ENCODE results near the gene ZFYVE21.
"Not testable (repeated sequence)": the region's sequence is repeated elsewhere in the genome, so short reads cannot be mapped to it uniquely, and the experiment has no call there.

The ZFYVE21 gene

DNA sequence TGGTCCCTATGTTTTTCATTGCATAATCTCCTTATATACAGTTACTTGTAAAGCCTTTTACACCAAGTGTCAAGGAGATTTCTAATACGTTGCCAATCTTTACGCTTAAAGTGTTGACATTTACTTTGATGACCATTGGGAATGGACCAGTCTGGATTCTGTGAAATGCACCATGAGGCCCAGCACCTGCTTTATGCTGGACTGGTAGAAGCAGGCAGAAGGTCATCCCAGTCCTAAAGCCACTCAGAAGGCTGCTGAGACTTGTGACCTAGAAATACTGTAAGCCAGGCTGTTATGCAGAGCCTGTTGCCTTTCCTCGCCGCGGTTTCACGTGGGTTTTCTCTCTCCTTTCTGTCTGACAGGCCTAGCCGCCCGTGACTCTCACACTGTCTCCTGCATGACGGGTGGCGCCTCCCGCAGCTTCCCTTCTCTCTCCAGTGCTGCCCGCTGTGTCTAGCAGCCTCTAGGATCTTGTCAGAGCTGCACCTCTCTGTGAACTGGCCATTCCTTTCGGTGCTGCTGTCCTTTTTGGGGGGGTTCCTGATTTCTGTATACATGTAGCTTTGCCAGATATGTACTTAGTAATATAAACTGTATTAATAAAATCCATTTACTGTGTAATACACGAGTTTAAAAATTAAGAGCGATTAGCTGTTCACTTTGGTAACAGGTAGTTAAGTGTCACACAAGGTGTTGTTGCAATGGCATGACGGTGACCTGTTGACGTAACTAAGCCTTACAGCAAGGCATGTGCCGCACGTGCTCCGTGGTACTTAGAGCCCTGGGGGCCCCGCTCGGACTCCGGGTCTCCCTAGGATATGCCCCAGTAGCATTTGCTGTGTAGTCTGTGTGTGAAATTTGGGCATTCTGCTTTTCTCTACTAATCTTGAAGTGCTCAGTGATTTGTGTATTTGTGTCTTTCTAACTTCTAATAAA lies 30.1 kb upstream of the ZFYVE21 start:
- TF ChIP-seq, protein P1, sequence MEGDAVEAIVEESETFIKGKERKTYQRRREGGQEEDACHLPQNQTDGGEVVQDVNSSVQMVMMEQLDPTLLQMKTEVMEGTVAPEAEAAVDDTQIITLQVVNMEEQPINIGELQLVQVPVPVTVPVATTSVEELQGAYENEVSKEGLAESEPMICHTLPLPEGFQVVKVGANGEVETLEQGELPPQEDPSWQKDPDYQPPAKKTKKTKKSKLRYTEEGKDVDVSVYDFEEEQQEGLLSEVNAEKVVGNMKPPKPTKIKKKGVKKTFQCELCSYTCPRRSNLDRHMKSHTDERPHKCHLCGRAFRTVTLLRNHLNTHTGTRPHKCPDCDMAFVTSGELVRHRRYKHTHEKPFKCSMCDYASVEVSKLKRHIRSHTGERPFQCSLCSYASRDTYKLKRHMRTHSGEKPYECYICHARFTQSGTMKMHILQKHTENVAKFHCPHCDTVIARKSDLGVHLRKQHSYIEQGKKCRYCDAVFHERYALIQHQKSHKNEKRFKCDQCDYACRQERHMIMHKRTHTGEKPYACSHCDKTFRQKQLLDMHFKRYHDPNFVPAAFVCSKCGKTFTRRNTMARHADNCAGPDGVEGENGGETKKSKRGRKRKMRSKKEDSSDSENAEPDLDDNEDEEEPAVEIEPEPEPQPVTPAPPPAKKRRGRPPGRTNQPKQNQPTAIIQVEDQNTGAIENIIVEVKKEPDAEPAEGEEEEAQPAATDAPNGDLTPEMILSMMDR (IDR thresholded peaks at IDR 0.05; ENCODE audit: borderline replicate concordance, insufficient read depth, low read depth, low read length) = no peak
- H3K4me3 ChIP-seq (ENCODE audit: low read depth, low read length) = no peak overlapping the region

DNA sequence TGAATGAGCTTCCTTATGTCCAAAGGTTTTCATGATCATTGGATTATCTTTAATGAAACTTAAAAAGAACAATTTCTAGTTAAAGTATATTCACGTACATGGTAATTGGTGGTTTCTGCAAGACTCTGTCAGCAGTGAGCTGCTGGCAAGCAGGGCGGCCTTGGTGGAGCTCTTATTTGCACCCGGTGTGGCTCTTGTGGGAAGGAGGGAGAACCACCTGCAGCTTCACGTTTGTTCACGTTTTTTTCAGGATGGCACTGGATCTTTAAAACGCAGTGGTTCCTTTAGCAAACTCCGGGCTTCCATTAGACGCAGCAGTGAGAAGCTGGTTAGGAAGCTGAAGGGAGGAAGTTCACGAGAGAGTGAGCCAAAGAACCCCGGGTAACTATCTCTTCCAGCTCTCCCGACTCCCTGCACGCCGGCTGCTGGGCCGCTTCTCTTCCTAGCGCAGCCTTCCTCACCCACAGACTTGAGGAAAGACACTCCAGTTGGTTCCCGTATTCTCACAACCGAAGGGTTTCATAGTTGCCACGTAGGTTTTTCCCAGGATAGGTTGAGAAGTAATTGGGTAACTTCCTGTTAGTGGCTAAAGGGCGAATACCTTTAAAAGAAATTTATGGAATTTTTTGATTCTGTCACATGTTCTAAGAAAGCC lies 28.7 kb upstream of the ZFYVE21 start:
- H3K4me3 ChIP-seq (ENCODE audit: low read depth, low read length) = no peak overlapping the region
- TF ChIP-seq, protein P1 (IDR thresholded peaks at IDR 0.05; ENCODE audit: borderline replicate concordance, insufficient read depth, low read depth, low read length) = no peak

DNA sequence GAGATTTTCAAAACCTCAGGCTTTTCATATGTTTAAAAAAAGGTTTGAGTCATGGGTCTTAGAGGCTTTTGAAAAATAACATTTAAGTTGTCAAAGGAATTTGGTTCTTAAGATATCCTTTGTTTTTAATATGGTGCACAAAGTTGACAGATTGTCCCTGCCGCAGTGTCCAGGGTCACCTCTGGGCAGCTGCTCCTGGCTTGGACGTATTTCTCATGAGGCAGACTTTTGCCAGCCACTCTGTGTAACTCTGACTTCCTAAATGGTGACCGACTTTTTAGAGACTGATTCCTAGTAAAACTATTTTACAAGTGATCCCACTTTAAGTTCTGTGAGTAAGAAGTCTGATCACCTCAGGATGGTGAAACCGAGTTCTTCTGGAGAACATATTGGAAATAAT lies 27.9 kb upstream of the ZFYVE21 start:
- TF ChIP-seq, protein P1 (IDR thresholded peaks at IDR 0.05; ENCODE audit: borderline replicate concordance, insufficient read depth, low read depth, low read length) = no peak
- H3K4me3 ChIP-seq (ENCODE audit: low read depth, low read length) = no peak overlapping the region

DNA sequence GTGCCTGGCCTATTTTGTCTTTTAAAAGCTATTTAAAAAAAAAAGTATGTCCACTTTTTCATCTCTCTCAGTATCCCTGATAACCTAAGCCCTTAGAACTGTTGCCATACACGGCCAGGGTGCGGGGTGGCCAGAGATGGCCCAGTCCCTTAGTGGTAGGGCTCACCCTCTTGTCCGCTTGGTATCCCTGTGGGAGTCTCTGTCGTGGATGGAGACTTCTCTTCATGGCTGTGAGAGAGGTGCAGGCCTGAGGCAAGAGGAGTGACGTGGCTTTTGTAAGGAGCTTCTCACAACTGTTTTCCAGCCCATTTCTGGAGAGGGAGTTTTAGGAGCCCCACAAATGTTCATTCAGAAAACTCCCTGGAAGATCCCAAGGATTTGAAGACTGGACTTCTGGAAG lies 27.2 kb upstream of the ZFYVE21 start:
- H3K4me3 ChIP-seq (ENCODE audit: low read depth, low read length) = no peak overlapping the region
- TF ChIP-seq, protein P1 (IDR thresholded peaks at IDR 0.05; ENCODE audit: borderline replicate concordance, insufficient read depth, low read depth, low read length) = no peak

DNA sequence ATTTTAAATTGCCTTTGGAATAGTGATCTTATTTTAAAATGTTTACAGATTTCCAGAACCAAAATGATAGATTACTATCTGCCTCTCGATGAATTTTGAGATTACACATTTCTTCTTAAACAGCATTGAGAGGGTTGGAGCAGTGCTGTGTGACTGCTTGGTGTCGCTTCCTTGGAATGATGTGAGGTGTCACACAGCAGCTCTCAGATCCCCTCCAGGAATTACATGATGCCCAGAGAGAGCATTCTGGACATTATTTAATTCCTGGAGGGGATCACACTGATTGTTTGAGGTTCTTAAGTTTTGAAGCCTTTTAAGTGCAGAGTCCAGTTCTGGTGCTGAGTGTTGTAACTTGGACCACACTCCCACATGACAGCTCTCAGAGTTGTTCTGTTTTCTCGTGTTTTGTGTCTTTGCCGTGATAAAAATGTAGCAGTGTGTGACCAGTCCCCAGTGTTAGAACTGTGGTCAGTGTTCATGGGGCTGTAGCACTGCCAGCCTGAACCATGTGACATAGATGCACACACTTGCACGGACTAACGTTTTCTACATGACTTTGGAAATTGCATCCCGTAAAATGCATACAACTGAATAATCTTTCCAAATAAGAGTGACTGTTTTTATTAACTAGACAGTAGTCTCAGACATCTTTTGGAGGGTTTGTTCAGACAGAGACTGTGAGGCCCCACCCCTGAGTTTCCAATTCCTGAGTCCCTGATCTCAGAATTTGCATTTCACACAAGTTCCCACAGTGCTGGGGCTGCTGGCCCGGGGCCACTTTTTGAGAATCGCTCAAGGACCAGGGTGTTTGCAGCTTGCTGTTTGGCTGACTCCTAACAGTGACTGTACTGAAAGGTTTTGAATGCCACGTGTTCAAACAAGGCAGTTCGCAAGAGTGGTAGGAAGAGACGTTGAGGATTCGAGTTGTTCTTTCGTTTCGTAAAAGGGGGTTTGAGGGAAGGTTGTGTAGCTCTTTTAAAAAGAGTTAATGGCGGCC lies 26.4 kb upstream of the ZFYVE21 start:
- TF ChIP-seq, protein P1 (IDR thresholded peaks at IDR 0.05; ENCODE audit: borderline replicate concordance, insufficient read depth, low read depth, low read length) = no peak
- no peak overlapping the region for H3K4me3 ChIP-seq (ENCODE audit: low read depth, low read length)

DNA sequence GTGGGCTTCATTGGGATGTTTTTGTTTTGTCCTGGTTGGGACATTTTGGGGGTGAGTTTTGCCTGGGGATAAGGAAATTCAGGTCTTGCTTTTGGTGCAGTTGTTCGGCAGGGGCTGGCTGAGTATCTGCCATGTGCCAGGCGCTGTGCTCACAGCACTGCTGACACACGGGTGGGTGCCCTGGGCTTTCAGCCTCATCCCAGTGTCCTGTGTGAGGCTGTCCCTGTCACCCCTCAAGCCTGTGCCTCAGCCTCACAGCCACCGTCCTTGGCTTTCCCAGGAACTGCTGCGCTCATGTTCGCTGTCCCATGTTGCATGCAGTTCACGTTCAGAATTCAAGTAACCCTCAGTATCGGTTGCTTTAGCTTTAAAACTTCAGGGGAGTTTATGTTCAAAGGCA lies 25.3 kb upstream of the ZFYVE21 start:
- H3K4me3 ChIP-seq (ENCODE audit: low read depth, low read length) = no peak overlapping the region
- TF ChIP-seq, protein P1 (IDR thresholded peaks at IDR 0.05; ENCODE audit: borderline replicate concordance, insufficient read depth, low read depth, low read length) = no peak

DNA sequence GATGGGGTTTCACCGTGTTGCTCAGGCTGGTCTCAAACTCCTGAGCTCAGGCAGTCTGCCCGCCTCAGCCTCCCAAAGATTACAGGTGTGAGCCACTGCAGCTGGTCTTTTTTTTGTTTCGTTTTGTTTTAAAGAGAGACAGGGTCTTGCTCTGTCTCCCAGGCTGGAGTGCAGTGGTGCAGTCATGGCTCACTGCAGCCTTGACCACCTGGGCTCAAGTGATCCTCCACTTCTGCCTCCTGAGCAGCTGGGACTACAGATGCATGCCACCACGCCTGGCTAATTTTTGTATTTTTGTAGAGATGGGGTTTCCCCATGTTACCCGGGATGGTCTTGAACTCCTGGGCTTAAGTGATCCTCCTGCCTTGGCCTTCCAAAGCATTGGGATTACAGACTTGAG lies 24.0 kb upstream of the ZFYVE21 start:
- H3K4me3 ChIP-seq (ENCODE audit: low read depth, low read length) = not testable (repeated sequence)
